ENCODE measurements around the gene HSPA6. TPM values are rescaled to one million over a fixed set of nuclear protein-coding genes. Genes with fewer than 3 reads are reported as not detected.
"Not testable (repeated sequence)": the region's sequence is repeated elsewhere in the genome, so short reads cannot be mapped to it uniquely, and the experiment has no call there.

Gene HSPA6
- total RNA-seq, 1 donor from 2014 or later = 4.3 TPM

GRCh38 chr1:161531986-161532643 lies 7.8 kb downstream of the HSPA6 start:
- peak; percentile 47 for DNase-seq (ENCODE audit: low spot score)

- DNase-seq (ENCODE audit: low spot score) = peak; percentile 75
Observed at GRCh38 chr1:161532644-161533567, 8.6 kb downstream of the HSPA6 start.

- not testable (repeated sequence) for DNase-seq (ENCODE audit: low spot score)
Observed at GRCh38 chr1:161537068-161537669, 12.8 kb downstream of the HSPA6 start.

- DNase-seq (ENCODE audit: low spot score) = not testable (repeated sequence)
Observed at GRCh38 chr1:161538925-161539479, 14.7 kb downstream of the HSPA6 start.

DNA sequence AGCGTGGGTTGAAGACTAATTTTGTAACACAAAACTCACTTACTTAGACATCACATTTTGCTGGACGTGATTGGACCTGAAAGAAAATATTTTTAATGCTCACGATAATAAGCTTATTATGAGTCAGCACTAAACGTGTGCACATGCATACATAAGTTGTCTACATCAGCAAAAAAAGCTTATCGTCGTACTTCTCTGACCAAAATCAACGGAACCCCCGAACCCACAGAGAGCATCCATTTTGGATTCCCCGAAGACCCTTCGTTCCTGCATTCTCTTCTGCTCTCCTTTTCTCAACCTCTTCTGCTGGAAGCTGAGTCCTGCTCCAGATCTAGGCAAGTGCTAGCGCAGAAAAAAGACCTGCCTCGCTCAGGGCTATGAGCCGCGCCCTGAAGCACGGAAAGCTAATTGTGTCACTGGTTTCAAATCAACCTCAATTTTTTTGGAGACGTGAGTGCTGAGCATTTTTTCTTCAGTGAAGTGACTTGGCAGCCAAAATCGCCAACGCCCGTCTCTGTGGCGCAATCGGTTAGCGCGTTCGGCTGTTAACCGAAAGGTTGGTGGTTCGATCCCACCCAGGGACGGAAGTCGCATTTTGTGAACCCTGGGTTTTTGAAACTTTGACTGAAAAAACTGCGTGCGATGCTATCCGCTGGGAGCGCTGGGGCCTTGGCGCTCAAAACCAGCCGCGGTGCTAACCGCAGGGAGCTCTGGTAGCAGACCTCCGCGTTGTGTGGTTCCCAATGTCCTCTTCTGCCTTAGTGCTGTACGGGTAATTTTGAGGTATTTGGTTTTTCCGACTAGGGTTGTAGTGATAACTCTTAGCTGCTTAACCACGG lies 15.6 kb downstream of the HSPA6 start:
- peak; percentile 87 for DNase-seq (ENCODE audit: low spot score)

DNA sequence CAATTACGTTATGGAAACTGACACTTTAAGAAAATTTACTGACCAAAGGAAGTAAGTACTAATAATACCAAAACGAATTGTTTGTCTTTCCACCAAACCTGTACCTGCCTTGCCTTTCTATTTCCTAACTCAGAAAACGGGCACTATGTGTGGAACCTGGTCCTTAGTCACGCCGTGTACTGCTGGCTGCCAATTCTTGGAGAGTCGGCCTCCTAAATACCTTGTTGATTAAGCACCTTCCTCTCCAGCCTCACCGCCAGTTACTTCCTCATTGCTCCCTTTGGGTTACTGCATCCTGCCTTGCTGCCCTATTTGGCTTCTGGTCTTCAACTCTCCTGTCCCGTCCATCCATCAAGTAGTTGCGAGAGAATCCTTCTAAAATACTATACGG lies 16.2 kb downstream of the HSPA6 start:
- not testable (repeated sequence) for DNase-seq (ENCODE audit: low spot score)

DNA sequence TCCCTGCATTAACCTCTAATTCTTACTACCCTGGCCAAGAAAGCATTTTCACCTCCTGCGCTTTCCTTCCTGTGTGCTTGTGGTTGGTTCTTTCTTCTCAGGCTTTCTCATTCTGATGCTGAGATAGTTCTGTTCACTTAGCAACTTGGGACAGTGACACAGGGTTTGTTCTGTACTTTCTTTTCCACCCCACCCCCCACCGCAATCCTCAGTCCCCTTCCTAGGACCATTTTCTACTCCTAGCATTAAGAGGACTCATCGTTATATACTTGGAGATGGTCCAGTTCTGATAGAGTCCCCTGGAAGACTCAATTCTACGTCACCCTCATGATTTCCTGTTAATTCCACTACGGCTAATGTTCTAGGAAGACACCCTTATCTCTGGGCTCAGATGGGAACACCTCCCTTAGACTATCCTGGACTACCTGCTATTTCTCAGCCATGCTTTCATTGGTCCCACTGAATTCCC lies 17.8 kb downstream of the HSPA6 start:
- not testable (repeated sequence) for DNase-seq (ENCODE audit: low spot score)

DNA sequence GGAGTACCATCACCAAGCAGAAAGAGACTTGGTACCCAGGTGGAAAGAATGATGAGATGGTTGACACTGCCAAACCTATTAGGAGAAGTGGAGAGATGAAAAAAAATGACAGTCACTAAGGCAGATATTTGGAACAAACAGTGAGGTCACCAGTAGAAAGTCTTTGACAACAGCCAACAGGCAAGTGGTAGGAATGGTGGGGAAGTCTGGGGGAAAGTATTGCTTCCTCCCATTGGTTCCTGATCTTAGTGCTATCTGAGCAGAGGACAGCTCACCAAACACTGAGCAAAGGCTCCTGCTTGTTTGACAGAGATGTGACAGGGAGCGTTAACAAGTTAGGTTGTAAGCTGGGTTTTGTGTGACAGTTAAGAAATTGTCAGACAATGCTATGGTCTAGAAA lies 18.8 kb downstream of the HSPA6 start:
- not testable (repeated sequence) for DNase-seq (ENCODE audit: low spot score)

DNA sequence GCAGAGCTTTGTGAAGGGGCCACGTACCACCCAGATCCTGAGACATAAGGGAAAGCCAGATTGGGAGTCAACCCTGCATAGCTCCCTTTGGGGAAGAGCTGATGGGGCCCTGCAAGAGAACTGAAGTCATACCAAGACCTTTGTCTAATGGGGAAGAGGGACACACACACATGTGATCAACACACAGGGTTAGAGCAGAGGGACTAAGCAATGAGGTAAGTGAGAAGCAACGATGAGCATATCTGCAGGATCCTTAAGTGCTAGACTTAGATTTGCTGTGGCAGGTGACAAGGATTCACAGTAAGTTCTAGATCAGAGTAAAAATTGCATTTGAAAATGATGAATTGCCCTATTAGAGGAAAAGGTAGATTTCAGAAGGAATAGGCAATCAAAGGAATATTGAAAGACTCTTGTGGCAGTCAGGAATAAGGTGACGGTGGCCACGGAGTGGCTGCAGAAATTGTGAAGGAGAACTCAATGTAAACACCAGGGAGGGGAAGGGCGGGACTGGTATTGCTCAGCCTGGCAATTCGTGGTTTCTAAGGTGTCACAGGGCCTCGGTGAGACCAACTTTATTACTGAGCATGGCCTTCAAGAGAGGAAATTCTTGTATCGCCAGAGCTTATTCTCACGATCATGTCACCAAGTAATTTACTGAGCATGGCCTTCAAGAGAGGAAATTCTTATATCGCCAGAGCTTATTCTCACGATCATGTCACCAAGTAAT lies 20.8 kb downstream of the HSPA6 start:
- DNase-seq (ENCODE audit: low spot score) = not testable (repeated sequence)

DNA sequence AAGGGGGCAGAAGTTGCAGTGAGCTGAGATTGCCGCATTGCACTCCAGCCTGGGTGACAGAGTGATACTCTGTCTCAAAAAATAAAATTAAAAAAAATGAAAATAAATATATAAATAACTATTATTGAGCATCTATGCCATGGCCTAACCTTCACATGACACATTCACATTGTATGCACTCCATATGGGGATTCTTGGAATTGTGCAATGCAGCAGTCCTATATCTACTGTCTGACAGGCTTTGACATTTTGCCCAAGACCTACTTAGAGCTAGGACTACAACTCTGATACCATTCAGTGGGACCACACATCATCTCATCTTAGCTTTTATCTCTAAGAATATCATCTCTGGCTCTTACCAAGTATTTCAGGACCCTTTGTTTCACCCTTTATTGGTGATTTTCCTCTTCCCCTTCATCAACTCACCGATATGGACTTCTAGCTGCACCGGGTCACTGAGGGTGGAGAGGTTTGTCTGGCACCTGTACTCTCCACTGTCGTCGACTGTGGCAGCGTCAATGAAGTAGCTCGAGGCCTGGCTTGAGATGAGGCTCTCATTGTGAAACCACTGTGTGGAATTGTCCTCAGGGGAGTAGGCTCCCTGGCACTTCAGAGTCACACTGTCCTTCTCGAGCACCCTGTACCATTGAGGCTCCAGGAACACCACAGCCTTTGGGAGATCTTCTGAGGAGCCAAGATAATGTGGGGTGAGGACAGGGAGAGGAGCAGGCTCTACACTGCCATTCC lies 23.8 kb downstream of the HSPA6 start:
- not testable (repeated sequence) for DNase-seq (ENCODE audit: low spot score)

DNA sequence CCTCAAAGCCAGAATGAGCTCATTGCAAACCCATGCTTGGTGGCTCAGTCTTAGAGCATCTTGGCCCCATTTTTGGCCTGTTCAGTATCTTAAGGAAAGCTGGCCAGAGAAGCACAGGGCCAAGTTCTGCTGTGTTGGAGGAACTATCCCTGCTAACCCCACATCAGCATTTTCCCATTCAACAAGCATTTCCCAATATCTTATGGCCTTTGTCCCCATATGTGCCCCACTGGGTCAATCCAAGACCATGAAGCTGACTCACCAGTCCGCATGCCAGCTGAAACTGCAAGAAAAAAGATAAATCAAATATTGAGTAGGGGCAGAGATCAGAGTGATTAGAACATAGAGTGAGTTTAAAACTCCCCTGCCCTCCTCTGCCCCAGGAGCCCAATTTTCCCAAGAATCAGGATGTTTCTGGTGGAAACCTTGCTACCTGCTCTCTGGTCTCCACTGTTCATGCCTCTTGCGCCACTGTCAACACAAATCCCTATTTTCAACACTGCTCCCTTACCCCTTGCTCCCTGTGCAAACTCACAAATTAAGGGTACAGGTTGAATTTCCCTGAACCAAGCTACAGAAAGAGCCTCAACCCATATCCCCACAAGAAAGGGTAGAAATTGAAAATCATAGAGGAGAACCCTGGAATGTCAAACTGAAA lies 24.5 kb downstream of the HSPA6 start:
- DNase-seq (ENCODE audit: low spot score) = not testable (repeated sequence)

DNA sequence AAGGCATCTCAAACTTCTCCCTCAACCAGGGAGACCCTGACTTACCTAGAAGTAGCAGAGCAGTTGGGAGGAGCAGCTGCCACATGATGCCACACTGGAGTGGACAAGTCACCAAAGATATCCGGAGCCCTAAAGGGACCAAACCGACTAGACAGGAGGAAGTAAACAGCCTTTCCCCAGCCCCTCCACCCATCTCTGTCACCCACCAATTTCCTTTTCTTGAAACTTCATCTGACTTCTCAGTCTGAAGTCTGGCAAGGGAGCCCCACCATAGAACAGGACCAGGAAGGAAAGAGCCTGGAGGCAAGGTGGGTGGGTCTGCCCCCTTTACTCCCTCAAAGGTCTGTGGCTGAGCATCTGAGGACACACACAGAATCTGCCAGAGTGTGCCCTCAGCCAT lies 25.3 kb downstream of the HSPA6 start, which contains the start of gene FCGR3A:
FCGR3A (minus strand) TSS at position 167 of the 400 bp plus-strand sequence; CDS start at position 85, 82 bp downstream.
- DNase-seq (ENCODE audit: low spot score) = peak; percentile 30

- DNase-seq (ENCODE audit: low spot score) = not testable (repeated sequence)
Observed at GRCh38 chr1:161550942-161551341, 26.6 kb downstream of the HSPA6 start.

DNA sequence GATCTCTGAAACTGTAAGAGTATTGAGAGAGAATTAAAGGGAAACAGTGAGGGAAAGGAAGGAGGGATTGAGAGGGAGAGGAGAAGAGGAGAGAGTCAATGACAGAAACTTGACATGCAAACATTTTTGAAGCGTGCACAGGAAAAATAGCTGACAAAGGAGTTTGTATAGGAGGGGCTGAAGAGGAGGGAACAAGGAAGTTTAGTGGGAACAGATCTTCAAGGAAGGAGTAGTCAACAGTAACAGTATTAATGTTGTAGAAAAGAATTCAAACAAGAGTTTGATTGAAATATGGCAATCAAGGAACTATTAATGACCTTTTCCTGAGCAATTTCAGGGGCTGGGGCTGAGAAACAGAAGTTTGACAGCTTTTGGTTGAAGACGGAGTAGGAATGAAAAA lies 29.3 kb downstream of the HSPA6 start:
- not testable (repeated sequence) for DNase-seq (ENCODE audit: low spot score)

DNA sequence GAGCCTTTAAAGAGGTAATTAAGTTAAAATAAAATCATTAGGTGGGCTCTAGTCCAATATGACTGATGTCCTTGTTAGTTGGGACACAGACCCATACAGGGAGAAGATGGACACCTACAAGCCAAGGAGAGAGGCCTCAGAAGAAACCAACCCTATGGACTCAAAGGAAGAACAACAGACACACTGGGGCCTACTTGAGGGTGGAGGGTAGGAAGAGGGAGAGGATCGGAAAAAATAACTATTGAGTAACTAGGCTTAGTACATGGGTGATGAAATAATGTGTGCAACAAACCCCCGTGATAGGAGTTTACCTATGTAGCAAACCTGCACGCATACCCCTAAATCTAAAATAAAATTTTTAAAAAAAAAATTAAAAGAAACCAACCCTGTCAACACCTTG lies 30.0 kb downstream of the HSPA6 start:
- not testable (repeated sequence) for DNase-seq (ENCODE audit: low spot score)

DNA sequence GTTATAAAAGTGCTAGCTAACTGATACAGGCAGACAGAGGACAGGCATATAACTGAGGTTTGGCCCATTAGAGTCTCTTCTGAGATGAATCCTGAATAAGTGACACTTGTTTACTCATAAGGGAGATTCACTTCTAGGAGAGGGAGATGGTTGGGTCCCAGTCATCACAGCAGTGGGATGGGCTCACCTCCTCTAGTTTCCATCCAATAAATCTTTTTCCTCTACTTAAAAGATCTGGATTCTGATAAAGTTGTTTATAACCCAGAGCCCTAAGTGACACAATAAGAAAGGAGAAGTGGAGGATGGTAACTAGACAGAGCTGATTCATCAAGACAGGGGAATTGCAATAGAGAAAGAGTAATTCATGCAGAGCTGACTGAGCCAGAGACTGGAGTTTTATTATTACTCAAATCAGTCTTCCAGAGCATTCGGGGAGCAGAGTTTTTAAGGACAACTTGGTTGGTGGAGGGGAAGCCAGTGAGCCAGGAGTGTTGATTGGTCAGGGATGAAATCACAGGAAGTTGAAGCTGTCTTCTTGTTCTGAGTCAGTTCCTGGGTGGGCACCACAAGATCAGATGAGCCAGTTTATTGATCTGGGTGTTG lies 30.6 kb downstream of the HSPA6 start:
- DNase-seq (ENCODE audit: low spot score) = not testable (repeated sequence)

GRCh38 chr1:161556143-161556542 lies 31.8 kb downstream of the HSPA6 start:
- not testable (repeated sequence) for DNase-seq (ENCODE audit: low spot score)

- DNase-seq (ENCODE audit: low spot score) = not testable (repeated sequence)
Observed at GRCh38 chr1:161556990-161557389, 32.6 kb downstream of the HSPA6 start.
